Measurements from ENCODE around the gene EPHB1. TPM values are rescaled to one million over a fixed set of nuclear protein-coding genes. Genes with fewer than 3 reads are reported as not detected.

Gene EPHB1
- polyA plus RNA-seq, 1 experiment, result 0.50 TPM

- no peak for DNase-seq (ENCODE audit: low read depth)
- POLR2A ChIA-PET, result no interaction called here
- Histone ChIP-seq H3K4me3 (ENCODE audit: low read depth, low read length) (no peak overlapping the region), H3K36me3 (ENCODE audit: control insufficient read depth, insufficient read depth, low read length) (no peaks in the 10 kb centered on the region), H3K27me3 (ENCODE audit: control insufficient read depth, insufficient read depth, low read length) (peaks cover 1% of the 10 kb centered on the region)
- CTCF ChIA-PET, result interaction anchor here (6.3 kb wide), 1 partner anchor 13 kb away, joined by 37 read pairs; no protein-coding TSS in a partner anchor
- no peak for TF ChIP-seq CTCF (IDR thresholded peaks at IDR 0.05; ENCODE audit: insufficient read depth, low read depth, low read length)
Observed at GRCh38 chr3:134768116-134768515, 26.9 kb upstream of the EPHB1 start.

DNA sequence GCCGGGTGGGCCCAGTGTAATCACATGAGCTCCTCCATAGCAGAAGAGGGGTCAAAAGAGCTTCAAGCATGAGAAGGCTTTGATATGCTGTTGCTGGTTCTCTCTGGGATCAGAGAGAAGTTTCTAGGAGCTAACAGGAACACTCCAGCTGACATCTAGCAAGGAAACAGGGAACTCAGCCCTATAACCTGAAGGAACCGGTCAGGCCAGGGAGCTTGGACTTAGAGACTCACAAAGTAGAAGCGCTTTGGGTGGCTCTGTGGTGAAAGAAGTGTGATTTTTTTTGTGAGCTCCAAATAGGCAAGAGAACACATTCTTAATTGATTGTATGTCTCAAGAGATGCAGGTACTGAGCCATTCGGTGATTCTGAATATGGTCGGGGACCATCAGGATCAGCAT lies 26.2 kb upstream of the EPHB1 start:
- H3K36me3 ChIP-seq (ENCODE audit: control insufficient read depth, insufficient read depth, low read length), result no peaks in the 10 kb centered on the region
- H3K4me3 ChIP-seq (ENCODE audit: low read depth, low read length), result no peak overlapping the region
- peaks cover 1% of the 10 kb centered on the region for H3K27me3 ChIP-seq (ENCODE audit: control insufficient read depth, insufficient read depth, low read length)
- DNase-seq (ENCODE audit: low read depth), result no peak
- TF ChIP-seq CTCF (IDR thresholded peaks at IDR 0.05; ENCODE audit: insufficient read depth, low read depth, low read length), result no peak
- POLR2A ChIA-PET, result no interaction called here
- CTCF ChIA-PET, result interaction anchor here (6.3 kb wide), 1 partner anchor 14 kb away, joined by 37 read pairs; no protein-coding TSS in a partner anchor

- no peak overlapping the region for H3K4me3 ChIP-seq (ENCODE audit: low read depth, low read length)
- POLR2A ChIA-PET, result no interaction called here
- no peak for TF ChIP-seq CTCF (IDR thresholded peaks at IDR 0.05; ENCODE audit: insufficient read depth, low read depth, low read length)
- no peaks in the 10 kb centered on the region for H3K36me3 ChIP-seq (ENCODE audit: control insufficient read depth, insufficient read depth, low read length)
- CTCF ChIA-PET, result interaction anchor here (6.3 kb wide), 1 partner anchor 14 kb away, joined by 37 read pairs; no protein-coding TSS in a partner anchor
- peaks cover 1% of the 10 kb centered on the region for H3K27me3 ChIP-seq (ENCODE audit: control insufficient read depth, insufficient read depth, low read length)
- no peak for DNase-seq (ENCODE audit: low read depth)
Observed at GRCh38 chr3:134769287-134769868, 25.7 kb upstream of the EPHB1 start.

DNA sequence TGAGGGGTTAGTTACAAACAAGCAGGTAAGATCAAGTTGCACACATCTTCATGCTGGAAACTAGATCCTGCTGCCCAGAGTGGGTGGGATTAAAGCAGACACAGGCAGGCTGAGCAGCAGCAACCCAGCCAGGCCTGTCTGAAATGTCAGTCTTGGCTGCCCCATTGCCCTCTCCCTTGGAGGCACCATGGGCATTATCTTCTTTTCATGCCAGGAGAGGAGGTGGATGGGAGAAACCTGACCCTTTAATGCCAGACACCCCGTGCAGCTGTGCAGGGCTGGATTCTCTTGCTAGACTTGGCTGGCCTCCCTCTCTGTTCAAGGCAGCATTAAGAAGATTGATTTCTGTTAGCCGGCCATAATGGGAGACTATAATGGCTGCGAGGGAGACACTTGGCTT lies 23.0 kb upstream of the EPHB1 start:
- ChIA-PET POLR2A (no interaction called here), CTCF (interaction anchor here (1.0 to 1.8 kb wide), 2 partner anchors 17 to 23 kb away, joined by 4 to 5 read pairs; partner anchors contain the start of gene EPHB1)
- Histone ChIP-seq H3K36me3 (ENCODE audit: control insufficient read depth, insufficient read depth, low read length) (no peaks in the 10 kb centered on the region), H3K4me3 (ENCODE audit: low read depth, low read length) (no peak overlapping the region), H3K27me3 (ENCODE audit: control insufficient read depth, insufficient read depth, low read length) (no peaks in the 10 kb centered on the region; the same call in 1 of the 2 replicates)
- TF ChIP-seq CTCF (IDR thresholded peaks at IDR 0.05; ENCODE audit: insufficient read depth, low read depth, low read length), result no peak
- no peak for DNase-seq (ENCODE audit: low read depth)

- no peak overlapping the region for H3K4me3 ChIP-seq (ENCODE audit: low read depth, low read length)
- ChIA-PET CTCF (interaction anchor here (1.0 to 1.8 kb wide), 3 partner anchors 9 to 22 kb away, joined by 4 to 5 read pairs (median 4); partner anchors contain the start of gene EPHB1), POLR2A (no interaction called here)
- no peak for DNase-seq (ENCODE audit: low read depth)
- TF ChIP-seq CTCF (IDR thresholded peaks at IDR 0.05; ENCODE audit: insufficient read depth, low read depth, low read length), result no peak
- no peaks in the 10 kb centered on the region for H3K36me3 ChIP-seq (ENCODE audit: control insufficient read depth, insufficient read depth, low read length)
- no peaks in the 10 kb centered on the region; the same call in 1 of the 2 replicates for H3K27me3 ChIP-seq (ENCODE audit: control insufficient read depth, insufficient read depth, low read length)
Observed at GRCh38 chr3:134772591-134772990, 22.5 kb upstream of the EPHB1 start.

Measured in BJ (cell line).